HFF-Myc (cell line): ENCODE results near the gene A4GALT.
"Not testable (repeated sequence)": the region's sequence is repeated elsewhere in the genome, so short reads cannot be mapped to it uniquely, and the experiment has no call there.

Source experiments
- DNase-seq: peaks from one replicate; pipeline ENCODE4 v3.0.0-alpha.2; 2011; ENCODE audit warnings: low read depth; ENCODE audit errors: extremely low read depth
- H3K4me3 ChIP-seq: replicated peaks from 2 replicates; pipeline ENCODE4 v1.5.1; 2011; ENCODE audit warnings: low read depth, mild to moderate bottlenecking, control low read depth, low read length
- TF ChIP-seq, protein P1 (sequence below): IDR thresholded peaks from 2 replicates; pipeline ENCODE4 v1.5.1; 2012; ENCODE audit warnings: mild to moderate bottlenecking, low read depth, low read length, control low read depth; ENCODE audit errors: missing control alignments

The A4GALT gene

DNA sequence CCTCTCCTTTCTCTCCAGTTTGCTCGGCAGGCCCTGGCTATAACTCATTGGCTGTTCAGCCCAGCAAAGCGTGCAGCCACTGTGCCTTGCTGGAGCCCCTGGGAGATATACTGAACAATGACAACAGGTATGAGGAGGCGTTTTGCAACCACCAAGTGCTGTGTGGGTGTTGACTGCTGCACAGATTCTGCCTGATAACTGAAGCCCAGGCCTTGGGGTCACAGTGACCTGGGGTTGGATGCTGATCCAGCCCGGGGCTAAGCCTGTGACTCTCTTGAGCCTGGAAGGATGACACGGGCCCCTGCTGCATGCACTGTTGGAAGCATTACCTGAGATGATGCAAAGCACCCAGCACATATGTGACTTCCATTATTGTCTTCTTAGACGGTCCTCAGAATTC is 13.7 kb upstream of the A4GALT start:
- no peak overlapping the region for H3K4me3 ChIP-seq
- DNase-seq = no peak
- TF ChIP-seq, protein P1, sequence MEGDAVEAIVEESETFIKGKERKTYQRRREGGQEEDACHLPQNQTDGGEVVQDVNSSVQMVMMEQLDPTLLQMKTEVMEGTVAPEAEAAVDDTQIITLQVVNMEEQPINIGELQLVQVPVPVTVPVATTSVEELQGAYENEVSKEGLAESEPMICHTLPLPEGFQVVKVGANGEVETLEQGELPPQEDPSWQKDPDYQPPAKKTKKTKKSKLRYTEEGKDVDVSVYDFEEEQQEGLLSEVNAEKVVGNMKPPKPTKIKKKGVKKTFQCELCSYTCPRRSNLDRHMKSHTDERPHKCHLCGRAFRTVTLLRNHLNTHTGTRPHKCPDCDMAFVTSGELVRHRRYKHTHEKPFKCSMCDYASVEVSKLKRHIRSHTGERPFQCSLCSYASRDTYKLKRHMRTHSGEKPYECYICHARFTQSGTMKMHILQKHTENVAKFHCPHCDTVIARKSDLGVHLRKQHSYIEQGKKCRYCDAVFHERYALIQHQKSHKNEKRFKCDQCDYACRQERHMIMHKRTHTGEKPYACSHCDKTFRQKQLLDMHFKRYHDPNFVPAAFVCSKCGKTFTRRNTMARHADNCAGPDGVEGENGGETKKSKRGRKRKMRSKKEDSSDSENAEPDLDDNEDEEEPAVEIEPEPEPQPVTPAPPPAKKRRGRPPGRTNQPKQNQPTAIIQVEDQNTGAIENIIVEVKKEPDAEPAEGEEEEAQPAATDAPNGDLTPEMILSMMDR = no peak

DNA sequence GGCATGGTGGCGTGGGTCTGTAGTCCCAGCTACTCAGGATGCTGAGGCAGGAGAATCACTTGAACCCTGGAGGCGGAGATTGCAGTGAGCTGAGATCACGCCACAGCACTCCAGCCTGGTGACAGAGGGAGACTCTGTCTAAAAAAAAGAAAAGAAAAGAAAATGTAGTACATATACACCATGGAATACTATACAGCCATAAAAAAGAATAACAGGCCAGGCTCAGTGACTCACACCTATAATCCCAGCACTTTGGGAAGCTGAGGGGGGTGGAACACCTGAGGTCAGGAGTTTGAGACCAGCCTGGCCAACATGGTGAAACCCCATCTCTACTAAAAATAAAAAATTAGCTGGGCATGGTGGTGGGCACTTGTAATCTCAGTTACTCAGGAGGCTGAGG is 12.7 kb upstream of the A4GALT start:
- H3K4me3 ChIP-seq, DNase-seq: not testable (repeated sequence)

DNA sequence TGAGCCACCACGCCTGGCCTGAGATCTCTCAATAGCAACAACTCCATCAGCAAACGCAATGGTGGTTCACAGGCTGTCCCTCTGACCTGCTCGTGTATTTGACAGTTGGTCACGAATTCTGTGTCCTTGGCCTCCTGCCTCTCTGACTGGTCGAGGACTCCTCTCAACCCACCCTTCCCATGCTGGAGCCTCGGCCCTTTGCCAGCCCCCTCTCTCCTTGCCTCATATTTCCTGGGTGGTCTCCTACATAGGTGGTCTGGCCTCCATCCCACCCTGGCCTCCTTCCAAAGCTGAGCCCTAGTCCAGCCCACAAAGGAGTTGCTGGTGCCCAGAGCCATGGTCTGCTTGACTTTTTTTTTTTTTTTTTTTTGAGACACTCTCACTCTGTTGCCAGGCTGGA is 11.4 kb upstream of the A4GALT start:
- TF ChIP-seq, protein P1 = no peak
- H3K4me3 ChIP-seq = no peak overlapping the region
- DNase-seq = no peak

DNA sequence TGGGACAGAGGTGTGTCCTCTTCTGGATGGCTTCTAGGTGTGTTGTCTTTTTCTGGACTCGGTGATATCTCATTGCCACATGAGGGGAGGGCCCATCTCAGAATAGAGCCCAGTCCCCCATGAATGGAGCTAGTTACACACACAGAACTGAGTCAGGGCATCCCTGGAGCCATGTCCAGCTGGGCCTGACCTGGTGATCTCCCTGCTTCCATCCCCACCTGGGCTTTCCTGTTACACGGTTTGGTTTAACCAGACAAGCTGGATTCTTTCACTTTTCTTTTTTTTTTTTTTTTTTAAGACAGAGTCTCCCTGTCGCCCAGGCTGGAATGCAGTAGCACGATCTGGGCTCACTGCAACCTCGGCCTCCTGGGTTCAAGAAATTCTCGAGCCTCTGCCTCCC is 6.1 kb upstream of the A4GALT start:
- no peak for DNase-seq
- no peak overlapping the region for H3K4me3 ChIP-seq
- TF ChIP-seq, protein P1 = no peak

DNA sequence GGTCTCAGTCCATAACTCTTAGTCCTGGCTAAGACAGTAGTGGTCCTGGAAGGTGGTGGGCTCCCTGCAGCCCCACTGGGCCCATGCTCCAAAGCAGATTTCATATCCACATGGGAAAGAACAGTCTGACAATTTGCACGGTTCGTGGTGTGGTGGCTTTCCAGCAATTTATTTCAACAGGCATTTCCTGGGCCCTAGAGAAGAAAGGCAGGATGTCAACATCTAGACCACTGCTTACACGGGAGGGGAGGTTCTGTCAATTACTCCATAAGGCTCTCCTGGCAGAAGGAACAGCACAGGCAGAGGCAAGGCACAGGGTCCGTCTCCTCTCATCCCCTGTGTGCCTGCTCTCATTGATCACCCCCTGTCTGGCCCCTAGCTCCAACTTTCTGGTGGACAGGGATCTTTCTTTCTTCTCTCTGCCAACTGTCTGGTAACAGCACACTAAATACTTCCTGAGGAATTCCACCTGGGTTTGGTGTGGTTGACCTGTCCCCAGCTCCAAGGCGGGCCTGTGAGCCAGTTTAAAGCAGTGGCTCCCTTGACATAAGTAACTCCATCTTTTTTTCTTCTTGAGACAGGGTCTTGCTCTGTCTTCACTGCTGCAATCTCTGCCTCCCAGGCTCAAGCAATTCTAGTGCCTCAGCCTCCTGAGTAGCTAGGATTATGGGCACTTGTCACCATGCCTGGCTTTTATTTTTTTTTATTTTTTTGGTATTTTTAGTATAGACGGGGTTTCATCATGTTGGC is 5.1 kb upstream of the A4GALT start:
- H3K4me3 ChIP-seq = no peak overlapping the region
- TF ChIP-seq, protein P1 = no peak
- DNase-seq = no peak

DNA sequence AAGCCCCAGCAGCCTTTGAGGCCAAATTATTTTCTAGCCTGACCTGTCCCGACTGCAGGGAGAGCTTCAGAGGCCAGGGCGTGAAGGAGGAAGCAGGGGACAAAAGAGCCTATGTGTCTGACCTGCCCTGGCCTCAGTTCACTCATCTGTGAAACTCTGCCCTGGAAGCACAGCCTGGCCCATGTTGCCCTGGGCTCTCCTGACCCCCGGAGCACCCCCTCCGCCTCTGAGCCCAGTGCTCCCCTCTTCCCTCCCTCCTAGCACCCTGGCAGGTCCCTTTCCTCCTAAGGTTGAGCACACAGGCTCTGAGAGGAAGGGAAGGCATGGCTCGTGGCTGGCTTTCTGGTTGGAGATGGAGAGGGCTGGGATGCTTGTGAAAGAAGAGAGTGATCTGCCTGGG is 3.4 kb upstream of the A4GALT start:
- DNase-seq = no peak
- H3K4me3 ChIP-seq = no peak overlapping the region
- TF ChIP-seq, protein P1 = no peak

DNA sequence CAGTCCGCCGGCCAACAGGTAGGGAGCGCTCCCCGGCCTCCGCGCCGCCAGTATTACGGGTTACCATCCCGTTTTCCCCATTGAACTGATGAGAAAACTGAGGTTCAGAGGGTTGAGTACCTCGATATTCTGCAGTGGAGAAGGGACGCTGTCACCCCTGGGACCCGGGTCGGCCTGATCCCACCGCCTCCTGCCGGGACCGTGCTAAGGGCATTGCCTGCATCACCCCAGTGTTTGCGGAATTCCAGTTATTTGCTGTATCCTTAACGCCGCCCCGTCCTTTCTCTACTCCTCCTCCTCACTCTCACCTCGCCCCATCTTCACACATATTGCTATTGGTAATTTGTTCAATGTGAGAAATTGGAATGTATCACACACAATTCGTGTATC is 370 bp upstream of the A4GALT start:
- peak overlapping the region; percentile 40 for H3K4me3 ChIP-seq
- TF ChIP-seq, protein P1 = no peak

More for the DNA sequence above, 370 bp upstream of the A4GALT start:
- DNase-seq = no peak
